T-helper 1 cell (primary cell): ENCODE measurements around the gene CORO1A.
"Not testable (repeated sequence)": the region's sequence is repeated elsewhere in the genome, so short reads cannot be mapped to it uniquely, and the experiment has no call there.

ENCODE experiments used
- DNase-seq, 5 donors: peaks; one replicate each; pipeline ENCODE4 v3.0.0-alpha.2; 2012 to 2020

CORO1A gene

DNA sequence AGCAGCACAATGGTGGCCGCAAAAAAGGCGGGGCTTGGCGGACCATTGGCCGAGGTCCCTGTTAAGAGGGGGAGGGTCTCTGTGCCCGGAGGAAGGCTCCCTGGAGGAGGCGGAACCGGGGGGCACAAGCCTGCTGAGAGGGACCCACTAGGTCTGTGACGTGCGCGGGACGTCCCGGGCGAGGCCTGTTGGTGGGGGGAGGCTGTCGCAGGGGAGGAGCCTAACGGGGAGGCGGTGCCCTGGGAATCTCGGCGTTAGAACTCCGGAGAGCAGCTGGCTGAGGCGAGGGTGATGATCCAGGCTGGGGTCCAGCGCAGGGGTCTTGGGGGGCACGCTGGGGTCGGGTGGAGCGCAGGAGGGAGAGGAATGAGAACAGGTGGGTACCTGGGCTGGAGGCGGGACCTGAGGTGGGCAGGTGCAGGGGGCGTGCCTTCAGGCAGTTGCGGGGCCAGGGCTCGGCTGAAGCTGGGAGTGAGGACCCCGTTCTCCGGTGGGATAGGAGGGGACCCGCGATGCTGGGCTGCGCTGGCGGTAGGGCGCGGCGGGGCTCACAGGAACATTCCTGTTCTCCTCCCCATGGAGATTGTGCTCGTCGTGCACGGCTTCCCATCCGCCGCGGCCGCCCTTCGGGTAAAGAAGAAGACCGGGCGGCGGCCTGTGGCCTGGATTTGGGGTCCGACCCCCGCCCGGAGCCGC lies 22.3 kb downstream of the CORO1A start:
- not testable (repeated sequence) for DNase-seq

DNA sequence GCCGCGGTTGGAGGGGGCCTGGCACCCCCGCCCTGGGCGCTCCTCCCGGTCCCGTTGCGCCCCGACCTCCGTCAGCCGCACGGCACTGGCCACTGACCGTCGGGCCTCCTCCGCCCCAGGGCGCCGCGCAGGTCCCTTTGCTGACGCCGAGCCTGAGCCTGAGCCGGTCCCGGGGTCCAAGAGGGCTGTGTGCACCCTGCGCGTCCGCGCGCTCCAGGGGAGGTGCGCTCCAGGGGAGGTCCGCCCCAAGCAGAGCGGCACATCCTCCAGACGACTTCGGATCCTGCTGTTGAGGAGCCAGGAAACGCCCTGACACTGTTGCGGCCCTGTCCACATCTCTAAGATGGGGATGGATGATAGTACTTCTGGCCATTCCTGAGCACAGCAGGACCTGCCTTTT lies 22.9 kb downstream of the CORO1A start:
- not testable (repeated sequence) for DNase-seq

DNA sequence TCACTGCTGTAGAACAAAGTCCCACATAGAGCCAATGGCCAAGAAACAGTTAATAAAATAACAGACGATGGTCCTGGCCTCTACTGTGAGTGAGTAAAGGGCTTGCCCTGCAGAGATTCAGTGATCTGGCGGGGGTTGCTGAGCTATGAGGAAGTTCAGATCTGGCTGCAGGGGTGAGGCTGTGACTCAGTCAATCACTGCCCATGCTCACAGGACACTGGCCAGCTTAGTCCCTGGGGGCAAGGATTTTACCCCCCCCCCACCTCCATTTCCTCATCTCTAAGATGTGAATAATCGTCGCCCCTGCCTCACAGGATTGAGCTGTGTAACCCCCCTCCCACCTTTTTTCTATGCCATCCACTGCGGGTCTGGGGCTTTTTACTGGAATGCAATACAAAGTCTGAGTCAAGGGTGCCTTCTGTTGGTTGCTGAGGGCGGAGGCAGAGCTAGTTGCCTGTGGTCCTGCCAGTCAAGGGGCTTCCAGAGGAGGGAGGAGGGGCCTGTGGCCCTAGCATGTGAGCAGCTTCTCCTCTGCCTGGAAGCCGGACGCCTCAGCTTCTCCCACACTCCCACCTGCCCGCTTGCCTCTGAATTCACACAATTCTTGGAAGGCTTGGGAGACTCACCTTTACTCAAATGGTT lies 23.8 kb downstream of the CORO1A start:
- DNase-seq, result peak in 1 of 5 donors; percentile 4

DNA sequence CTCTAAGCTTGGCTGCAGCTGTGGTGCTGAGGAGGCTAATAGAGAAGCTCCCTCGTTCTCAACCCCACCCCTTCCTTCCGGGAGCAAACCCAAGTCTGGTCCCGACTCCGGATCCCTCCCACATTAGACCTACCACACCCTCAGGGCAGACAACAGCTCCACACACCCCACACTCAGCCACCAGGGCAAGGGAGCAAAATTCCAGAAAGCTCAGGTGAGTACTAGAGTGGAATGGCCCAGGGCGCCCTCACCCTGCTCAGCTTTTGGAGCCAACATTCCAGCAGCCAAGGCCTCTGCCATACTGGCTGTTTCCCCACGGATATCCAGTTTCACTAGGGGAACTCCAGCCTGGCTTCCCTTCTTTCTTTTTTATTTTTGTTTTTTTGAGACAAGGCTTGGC lies 25.6 kb downstream of the CORO1A start:
- DNase-seq, result peak in 2 of 5 donors; percentile 6 to 8

DNA sequence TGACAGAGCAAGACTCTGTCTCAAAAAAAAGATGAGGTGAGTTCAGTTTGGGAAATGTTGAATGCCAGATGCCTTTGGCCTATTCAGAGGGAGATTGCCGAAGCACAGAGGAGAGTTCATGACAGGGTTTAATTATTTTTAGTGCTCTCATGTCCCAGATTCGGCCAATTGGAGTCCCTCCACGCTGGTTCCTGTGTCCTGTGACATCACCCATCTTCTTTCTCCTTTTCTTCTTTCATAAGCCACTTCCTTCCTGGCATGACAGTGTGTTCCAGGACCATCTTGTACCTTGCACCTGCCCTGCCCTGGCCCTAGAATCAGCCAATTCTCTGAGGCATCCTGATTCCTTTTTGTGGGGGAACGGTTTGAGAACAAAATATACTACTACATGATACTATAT lies 28.0 kb downstream of the CORO1A start:
- not testable (repeated sequence) for DNase-seq

DNA sequence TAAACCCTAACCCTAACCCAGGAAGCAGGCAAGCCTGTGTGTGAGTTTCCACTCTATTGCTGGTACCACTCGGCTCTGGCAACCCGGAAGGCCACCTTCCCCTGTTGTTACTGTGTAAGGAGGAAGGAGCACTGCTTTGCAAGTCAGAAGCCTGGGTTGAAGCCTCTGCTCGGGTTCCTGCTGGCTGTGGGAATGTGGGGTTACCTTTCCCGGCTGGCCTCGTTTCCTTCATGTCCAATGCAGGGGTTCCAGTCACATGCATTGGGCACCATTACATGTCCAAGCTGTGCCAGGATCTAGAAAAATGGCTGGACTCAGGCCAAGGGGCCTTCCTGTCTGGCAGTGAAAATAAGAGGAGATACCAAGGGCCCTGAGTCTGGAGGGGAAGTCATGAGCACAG lies 33.7 kb downstream of the CORO1A start:
- peak in 2 of 5 donors; percentile 0 to 2 for DNase-seq
